ENCODE results near the gene SLC16A6. TPM values are rescaled to one million over a fixed set of nuclear protein-coding genes. Genes with fewer than 3 reads are reported as not detected.

Gene SLC16A6
- total and polyA plus RNA-seq, 2 of the 4 experiments (the other 2 are of a cell fraction) = 0.22 to 0.54 TPM

GRCh38 chr17:68288804-68289203 is 2.1 kb downstream of the SLC16A6 start:
- Histone ChIP-seq H3K4me3 (ENCODE audit: insufficient read depth, low read depth, low read length) (no peak overlapping the region), H2BK5ac (ENCODE audit: low read depth, low read length, poor library complexity, severe bottlenecking) (no peak overlapping the region), H2BK20ac (ENCODE audit: low read depth, low read length) (no peak overlapping the region), H2AFZ (replicated peaks; ENCODE audit: low read length, poor library complexity) (no peak overlapping the region), H3K9me3 (ENCODE audit: control insufficient read depth, insufficient read depth, low read length) (no peaks in the 10 kb centered on the region), H3K18ac (ENCODE audit: low read depth, low read length) (no peak overlapping the region), H4K20me1 (ENCODE audit: insufficient read depth, low read length) (no peaks in the 10 kb centered on the region; the same call in 1 of the 2 replicates), H3K4ac (ENCODE audit: low read depth, low read length) (no peak overlapping the region), H3K4me1 (ENCODE audit: control insufficient read depth, insufficient read depth, low read length) (peaks cover 3% of the 10 kb centered on the region), H3K27me3 (ENCODE audit: control insufficient read depth, insufficient read depth, low read length) (peaks cover 20% of the 10 kb centered on the region), H2BK15ac (ENCODE audit: low read depth, low read length) (no peak overlapping the region), H3K23ac (ENCODE audit: low read depth, low read length) (no peak overlapping the region), H3K4me2 (ENCODE audit: low read depth, low read length) (no peak overlapping the region), H3K27ac (ENCODE audit: insufficient read depth, low read length) (no peak overlapping the region), H3K14ac (replicated peaks; ENCODE audit: low read depth, low read length) (no peak overlapping the region), H4K5ac (ENCODE audit: low read depth, low read length) (no peak overlapping the region), H4K8ac (ENCODE audit: low read depth in 2 of 2, low read length in 2 of 2) (no peak overlapping the region), H3K9me1 (ENCODE audit: insufficient read depth, low read length) (no peaks in the 10 kb centered on the region), H3K9ac (ENCODE audit: low read depth, low read length) (no peak overlapping the region), H3K36me3 (ENCODE audit: control insufficient read depth, insufficient read depth, low read length) (no peaks in the 10 kb centered on the region), H3K79me1 (ENCODE audit: low read depth in 1 of 2, low read length in 2 of 2) (no peaks in the 10 kb centered on the region), H3K56ac (ENCODE audit: extremely low read depth, insufficient read depth, low read length) (no peak overlapping the region), H4K91ac (ENCODE audit: insufficient read depth, low read depth, low read length) (no peak overlapping the region), H2AK5ac (ENCODE audit: low read depth, low read length) (no peak overlapping the region), H2BK120ac (ENCODE audit: low read depth, low read length) (no peak overlapping the region), H2AK9ac (replicated peaks; ENCODE audit: low read depth, low read length, poor library complexity) (no peak overlapping the region)
- in situ Hi-C loops (cut with MboI; ENCODE audit: low sequenced_read_pairs) = no loop called here
- TF ChIP-seq CTCF (conservative IDR thresholded peaks at IDR 0.05; ENCODE audit: low read depth, low read length) (no peak), POLR2A (IDR thresholded peaks at IDR 0.05; ENCODE audit: low read depth, low read length) (no peak), FOS (IDR thresholded peaks at IDR 0.05; ENCODE audit: low read depth, low read length) (no peak), RCOR1 (IDR thresholded peaks at IDR 0.05; ENCODE audit: insufficient replicate concordance, low read length) (no peak)
- no peak for ATAC-seq (ENCODE audit: low read depth)
- no peak for DNase-seq
- BruUV-seq (replicated peaks) = TSS peak; percentile 32
- dilution Hi-C loops (cut with HindIII; ENCODE audit: low sequenced_read_pairs, unreplicated experiment) = no loop called here
- intact Hi-C loops (cut with micrococcal nuclease) = no loop called here
- ChIA-PET POLR2A (ENCODE audit: unreplicated experiment) (no interaction called here), CTCF (interaction anchor here (2.8 kb wide), 1 partner anchor 110 kb away, joined by 9 read pairs; no protein-coding TSS in a partner anchor)
- WGBS, 2 experiments (ENCODE audit: extremely low coverage in 2 of 2, insufficient read length in 1 of 2) = 87% methylated on average over 3 of the region's 7 CpGs; no CpG with 5 or more reads in 1 of the 2 experiments
